Transverse colon (tissue), 4 donors: ENCODE results near the gene RNF10. TPM values are rescaled to one million over a fixed set of nuclear protein-coding genes. Genes with fewer than 3 reads are reported as not detected.

Source experiments
- DNase-seq: peaks from one replicate; pipeline ENCODE4 v3.0.0-alpha.2; 2019
- H3K27ac ChIP-seq, 4 donors: fragments of 200-600 bp; sonication (generic); 2 replicates each; pipeline ENCODE4 v1.5.1; 2016 to 2018; ENCODE audit warnings: inconsistent platforms in 4 of 4
- H3K27me3 ChIP-seq: fragments of 200-600 bp; sonication (generic); 2 replicates; pipeline ENCODE4 v1.5.1; 2017; ENCODE audit warnings: inconsistent platforms
- H3K36me3 ChIP-seq, 4 donors: fragments of 200-600 bp; sonication (generic); 2 replicates each; pipeline ENCODE4 v1.5.1; 2017 to 2019; ENCODE audit warnings: inconsistent platforms in 4 of 4
- H3K4me1 ChIP-seq, 4 donors: fragments of 200-600 bp; sonication (generic); 2 replicates each; pipeline ENCODE4 v1.5.1; 2017 to 2020; ENCODE audit warnings: inconsistent platforms in 4 of 4
- H3K4me3 ChIP-seq, 4 donors: fragments of 200-600 bp; sonication (generic); 1 replicate in 1 of 4; 2 replicates in 3 of 4; pipeline versions ENCODE4 v1.5.1 to v1.6.1; 2017 to 2019; ENCODE audit warnings: inconsistent platforms in 4 of 4
- H3K9me3 ChIP-seq, 2 donors: fragments of 200-600 bp; sonication (generic); 2 replicates each; pipeline ENCODE4 v1.5.1; 2017 to 2019; ENCODE audit warnings: inconsistent platforms in 2 of 2
- CTCF ChIP-seq, 5 experiments: fragments of 200-600 bp in 3 of 5; fragments of 450-650 bp in 2 of 5; sonication (generic) in 3 of 5; IDR thresholded peaks; 1 replicate in 2 of 5; 2 replicates in 3 of 5; pipeline ENCODE4 v1.5.1; 2016 to 2017; ENCODE audit warnings: antibody characterized with exemption in 5 of 5, inconsistent platforms in 3 of 5, mild to moderate bottlenecking in 2 of 5, moderate library complexity in 1 of 5
- EP300 ChIP-seq: sonication (generic); formaldehyde crosslinking; IDR thresholded peaks from one replicate; pipeline ENCODE4 v1.6.1; 2017; ENCODE audit warnings: antibody characterized with exemption, low read depth
- POLR2A ChIP-seq: fragments of 450-650 bp; IDR thresholded peaks from one replicate; pipeline ENCODE4 v1.6.1; 2016; ENCODE audit warnings: antibody characterized with exemption, mild to moderate bottlenecking, moderate library complexity
- POLR2AphosphoS5 ChIP-seq, 3 donors: sonication (generic); formaldehyde crosslinking; IDR thresholded peaks; one replicate each; pipeline ENCODE4 v1.6.1; 2016; ENCODE audit warnings: antibody characterized with exemption in 3 of 3
- WGBS, 2 donors: methylation state at CpG; one replicate each; pipeline ENCODE4 v1.1.5; 2018; ENCODE audit warnings: low coverage in 1 of 2; 5-methylcytosine and 5-hydroxymethylcytosine counted together
- in situ Hi-C, 4 donors: fragments of 200-750 bp; cut with MboI; loops; one replicate each; pipeline versions ENCODE4 v1.15.0 to v1.15.1; 2017; ENCODE audit warnings: low sequenced_read_pairs in 3 of 4, low pct_ligation_motif_present in 1 of 4, low pct_unique_long_range_greater_than_20kb in 1 of 4
- intact Hi-C: fragments of 100-400 bp; cut with DNase I; formaldehyde crosslinking; loops from one replicate; pipeline ENCODE4 v1.15.1; 2023; ENCODE audit warnings: low total_unique reads
- total RNA-seq, 4 donors: library from RNA; depleted of rRNA; stranded (reverse); fragments of >200 nt; gene quantifications; one replicate each; pipeline ENCODE4 v1.1.0, GENCODE V29; 2016

The RNF10 gene
- total RNA-seq, 4 donors from 2014 or later = 204 to 317 (median 213) TPM

GRCh38 chr12:120586206-120586605, 52.0 kb downstream of the RNF10 start:
- no peak for TF ChIP-seq POLR2AphosphoS5 (IDR thresholded peaks at IDR 0.05)
- no peak for TF ChIP-seq POLR2A
- TF ChIP-seq EP300 = no peak
- no peak for TF ChIP-seq CTCF (IDR thresholded peaks at IDR 0.05)
- in situ Hi-C loops = loop anchor here in 3 of 4 donors (5.0 to 10.0 kb wide), 3 partner anchors 59 to 129 kb away; partner anchors contain the start of genes UNC119B (in 2 of the 3) and CABP1 (in 1 of the 3)

DNA sequence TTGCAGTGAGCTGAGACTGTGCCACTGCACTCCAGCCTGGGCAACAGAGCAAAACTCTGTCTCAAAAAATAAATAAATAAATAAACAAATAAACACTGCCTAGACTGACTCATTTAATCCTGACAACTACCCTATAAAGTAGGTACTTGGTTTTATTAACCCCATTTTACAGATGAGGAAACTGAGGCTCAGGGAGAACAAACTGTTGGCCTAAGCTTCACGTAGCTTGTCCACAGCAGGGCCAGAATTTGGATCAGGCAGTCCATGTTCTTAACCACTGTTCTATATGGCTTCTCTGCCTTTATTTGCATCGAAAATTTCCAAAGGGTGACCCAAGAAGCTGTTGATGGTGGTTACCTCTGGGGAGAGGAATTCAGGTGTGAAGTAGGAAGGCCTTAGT, 52.7 kb downstream of the RNF10 start:
- WGBS, 2 donors = 95 to 100% methylated on average over 2 of the region's 2 CpGs

More at GRCh38 chr12:120586206-120586605, 52.0 kb downstream of the RNF10 start:
- intact Hi-C loops = loop anchor here (10.0 kb wide), 2 partner anchors 129 to 519 kb away; partner anchors contain the start of gene UNC119B
- no peaks in the 10 kb centered on the region for H3K9me3 ChIP-seq
- H3K4me3 ChIP-seq = no peak overlapping the region
- no peaks in the 10 kb centered on the region for H3K27me3 ChIP-seq
- WGBS, 2 donors = 64 to 73% methylated on average over 4 to 7 of the region's 7 CpGs
- no peak overlapping the region for H3K27ac ChIP-seq
- H3K36me3 ChIP-seq = no peaks in the 10 kb centered on the region
- H3K4me1 ChIP-seq = peaks cover 0 to 41% (median 20%) of the 10 kb centered on the region in 4 donors
- DNase-seq = no peak

GRCh38 chr12:120588371-120588770, 54.2 kb downstream of the RNF10 start:
- WGBS, 2 donors = 96% methylated on average over 1 of the region's 1 CpG; no CpG with 5 or more reads in 1 of the 2 donors
- H3K9me3 ChIP-seq = no peaks in the 10 kb centered on the region
- intact Hi-C loops = loop anchor here (10.0 kb wide), 2 partner anchors 126 to 516 kb away; partner anchors contain the start of gene UNC119B
- TF ChIP-seq POLR2AphosphoS5 (IDR thresholded peaks at IDR 0.05) = no peak
- TF ChIP-seq EP300 = no peak
- no peak for TF ChIP-seq POLR2A
- TF ChIP-seq CTCF (IDR thresholded peaks at IDR 0.05) = no peak
- in situ Hi-C loops = loop anchor here in 3 of 4 donors (5.0 to 10.0 kb wide), 3 partner anchors 56 to 126 kb away; partner anchors contain the start of genes UNC119B (in 2 of the 3) and CABP1 (in 1 of the 3)
- no peak overlapping the region for H3K27ac ChIP-seq
- H3K4me3 ChIP-seq = no peak overlapping the region
- no peaks in the 10 kb centered on the region for H3K27me3 ChIP-seq
- no peaks in the 10 kb centered on the region for H3K36me3 ChIP-seq
- DNase-seq = no peak
- H3K4me1 ChIP-seq = peaks cover 0 to 29% (median 14%) of the 10 kb centered on the region in 4 donors

More for the DNA sequence above, 52.7 kb downstream of the RNF10 start:
- Histone ChIP-seq H3K36me3 (no peaks in the 10 kb centered on the region), H3K27me3 (no peaks in the 10 kb centered on the region), H3K4me3 (no peak overlapping the region), H3K27ac (no peak overlapping the region), H3K9me3 (no peaks in the 10 kb centered on the region), H3K4me1 (peaks cover 0 to 43% (median 18%) of the 10 kb centered on the region in 4 donors)
- in situ Hi-C loops (loop anchor here in 3 of 4 donors (5.0 to 10.0 kb wide), 3 partner anchors 58 to 128 kb away; partner anchors contain the start of genes UNC119B (in 2 of the 3) and CABP1 (in 1 of the 3)), intact Hi-C loops (loop anchor here (10.0 kb wide), 2 partner anchors 128 to 518 kb away; partner anchors contain the start of gene UNC119B)
- no peak for TF ChIP-seq POLR2AphosphoS5 (IDR thresholded peaks at IDR 0.05)
- TF ChIP-seq EP300 = no peak
- no peak for TF ChIP-seq POLR2A
- TF ChIP-seq CTCF (IDR thresholded peaks at IDR 0.05) = no peak
- no peak for DNase-seq
